Colon (tissue), 2 donors: ENCODE measurements around the gene UTP11.

Source experiments
- FAIRE-seq: peaks from 2 replicates; lab custom pipeline; 2012; peaks lifted over from hg19 to GRCh38; lab: Jason Lieb, UNC
- donor health status: control.
- donor health status: control.

Gene UTP11

DNA sequence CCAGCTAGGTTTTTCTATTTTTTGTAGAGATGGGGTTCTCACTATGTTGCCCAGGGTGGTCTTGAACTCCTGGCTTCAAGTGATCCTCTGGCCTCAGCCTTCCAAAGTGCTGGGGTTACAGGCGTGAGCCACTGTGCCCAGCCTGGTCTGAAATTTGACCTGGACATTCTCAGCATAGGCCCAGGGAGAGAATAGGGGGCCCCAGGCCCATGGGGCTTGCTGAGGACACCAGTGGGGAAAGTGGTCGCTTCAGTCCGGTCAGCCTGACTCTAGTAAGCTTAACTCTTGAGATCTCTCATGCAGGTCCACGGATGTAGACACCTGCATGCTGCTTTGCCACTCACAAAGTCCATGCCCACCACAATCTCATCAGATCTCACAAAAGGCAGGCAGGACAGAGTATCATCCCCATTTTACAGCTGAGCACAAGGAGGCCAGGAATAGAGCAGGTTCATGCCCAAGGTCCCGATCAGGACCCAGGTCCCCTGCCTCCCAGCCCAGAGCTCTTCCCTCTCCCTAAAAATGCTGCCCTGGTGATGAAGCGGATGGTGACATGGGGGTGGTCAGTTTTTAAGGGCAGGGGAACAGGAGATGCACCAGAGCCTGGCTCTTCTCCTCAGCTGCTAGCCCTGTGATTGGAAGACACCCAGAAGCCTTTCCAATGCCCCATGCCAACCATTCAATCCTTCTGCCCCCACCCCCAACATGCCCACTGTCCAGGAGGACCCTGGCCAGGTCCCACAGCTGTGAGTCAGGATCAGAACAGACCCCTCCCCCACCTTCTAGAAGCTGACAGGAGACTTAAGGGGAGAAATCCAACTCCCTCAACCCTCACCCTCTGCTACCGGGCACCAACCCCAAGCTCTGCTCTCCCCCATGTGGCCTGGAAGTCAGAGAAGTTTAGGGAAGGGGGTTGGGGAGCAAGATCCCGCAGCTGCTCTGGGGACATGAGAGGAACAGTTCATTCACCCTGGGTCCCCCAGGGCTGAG lies 9.0 kb upstream of the UTP11 start:
- FAIRE-seq: no peak

DNA sequence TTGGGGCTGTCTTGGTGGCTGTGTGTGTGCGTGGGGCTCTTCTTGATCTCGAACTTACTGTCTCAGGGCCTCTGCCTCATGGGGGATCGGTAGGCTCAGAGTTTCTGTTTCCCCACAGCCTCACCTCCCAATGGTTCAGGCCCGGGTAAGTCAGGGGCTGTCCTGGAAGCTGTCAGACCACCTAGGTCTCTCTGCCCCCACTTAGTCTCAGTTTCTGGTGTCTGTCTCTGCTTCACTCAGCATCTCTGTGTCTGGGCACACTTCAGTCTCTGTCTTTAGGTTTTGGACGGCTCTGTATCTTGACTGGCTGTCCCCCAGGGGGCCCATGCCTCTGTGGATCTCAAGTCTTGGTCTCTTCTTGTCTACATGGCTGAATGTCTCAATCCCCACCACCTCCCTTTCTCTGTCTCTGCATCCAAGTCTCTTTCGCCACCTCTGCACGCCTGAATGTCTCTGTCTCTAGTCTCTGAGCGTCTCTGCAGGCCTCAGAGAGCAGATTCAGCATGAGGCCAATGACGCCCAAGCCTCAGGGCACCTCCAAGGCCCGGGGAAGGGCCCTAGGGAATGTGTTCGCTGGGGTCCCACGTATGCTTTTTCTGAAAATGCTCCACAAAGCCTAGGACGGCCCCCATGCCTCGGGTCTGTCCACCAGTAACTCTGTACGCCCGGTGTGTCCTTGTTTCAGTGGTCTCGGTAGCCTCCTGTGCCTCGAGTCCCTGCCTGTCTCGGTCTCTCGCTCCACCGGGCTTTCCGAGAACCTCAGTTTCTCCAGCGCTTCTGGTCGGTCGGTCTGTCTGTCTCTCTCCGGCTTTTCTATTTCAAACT lies 8.0 kb upstream of the UTP11 start:
- FAIRE-seq: no peak

DNA sequence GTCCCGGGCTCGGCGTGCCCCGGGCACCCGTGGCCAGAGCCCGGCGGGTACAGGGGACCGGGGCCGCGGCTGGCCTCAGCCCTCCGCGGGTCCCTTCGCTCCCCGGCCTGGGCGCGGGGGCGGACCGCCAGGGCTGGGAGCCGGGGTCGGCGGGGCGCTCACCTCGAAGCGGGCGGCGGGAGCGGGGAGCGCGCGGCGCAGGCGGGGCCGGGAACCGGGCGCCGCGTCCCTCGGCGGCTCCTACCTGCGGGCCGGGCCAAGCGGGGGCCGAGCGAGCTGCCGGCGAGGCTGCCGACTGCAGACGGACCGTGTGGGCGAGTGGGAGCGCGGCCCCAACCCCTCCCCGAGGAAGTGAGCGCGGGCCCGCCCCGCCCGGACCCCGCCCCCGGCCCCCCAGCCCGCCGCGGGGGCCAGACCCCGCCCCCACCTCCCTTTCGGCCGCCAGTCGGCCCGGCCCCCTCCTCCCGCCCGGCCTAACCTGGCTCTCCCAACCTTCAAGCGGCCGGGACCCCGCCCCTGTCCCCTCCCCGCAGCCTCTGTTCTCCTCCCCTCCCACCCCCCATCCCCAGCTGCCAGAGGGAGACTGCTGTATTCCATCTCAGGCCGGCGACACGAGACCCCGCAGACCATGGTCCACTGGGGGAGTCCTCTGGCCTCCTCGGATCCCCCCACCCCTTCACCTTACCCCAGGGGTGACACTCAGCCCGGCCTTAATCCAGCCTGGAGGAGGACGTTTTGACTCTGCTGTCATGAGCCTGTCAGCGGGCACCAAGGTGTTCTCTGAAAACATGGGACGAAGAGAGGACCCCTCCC lies 7.1 kb upstream of the UTP11 start, which contains the start of gene FHL3:
FHL3 (minus strand) TSS at position 320 of the 813 bp plus-strand sequence. CDS start 6,102 bp downstream, outside the sequence.
- FAIRE-seq: no peak

DNA sequence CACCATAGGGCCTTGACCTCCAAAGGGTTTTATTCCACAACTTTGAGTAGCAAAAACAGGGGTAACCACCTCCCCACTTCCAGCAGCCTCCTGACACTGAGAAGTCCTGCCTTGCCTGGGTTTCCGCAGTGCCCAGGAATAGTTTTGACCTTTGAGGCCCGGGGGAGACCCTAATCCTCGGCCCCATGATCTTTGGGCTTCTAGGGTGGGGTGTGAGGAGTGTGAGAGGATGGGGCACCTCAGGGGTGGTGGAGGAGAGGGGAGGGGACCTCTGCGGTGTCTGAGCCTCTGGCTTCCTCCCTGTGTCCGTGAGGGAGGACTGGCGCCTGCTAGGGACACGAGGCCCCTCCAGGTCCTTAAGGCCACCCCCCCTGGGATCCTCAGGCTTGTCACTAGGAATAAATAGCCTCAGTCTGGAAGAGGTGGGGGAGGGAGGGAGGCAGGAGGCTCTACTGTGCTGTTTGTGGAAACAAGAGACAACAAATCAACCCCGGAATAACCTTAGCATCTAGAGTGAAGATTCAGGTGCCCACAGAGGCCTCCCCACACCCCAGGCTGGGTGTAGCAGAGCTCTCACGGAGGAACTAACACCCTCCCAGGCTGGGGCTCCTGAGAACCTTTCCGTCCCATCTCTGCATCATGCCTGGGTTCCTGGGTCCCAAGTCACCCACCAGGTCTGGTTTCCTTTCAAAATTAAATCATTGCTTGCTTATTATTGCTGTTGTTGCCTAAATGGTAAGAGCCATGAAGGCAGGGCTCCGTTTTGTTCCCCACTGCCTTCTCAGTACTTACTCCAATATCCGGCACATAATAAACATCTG lies 6.3 kb upstream of the UTP11 start:
- FAIRE-seq: no peak

DNA sequence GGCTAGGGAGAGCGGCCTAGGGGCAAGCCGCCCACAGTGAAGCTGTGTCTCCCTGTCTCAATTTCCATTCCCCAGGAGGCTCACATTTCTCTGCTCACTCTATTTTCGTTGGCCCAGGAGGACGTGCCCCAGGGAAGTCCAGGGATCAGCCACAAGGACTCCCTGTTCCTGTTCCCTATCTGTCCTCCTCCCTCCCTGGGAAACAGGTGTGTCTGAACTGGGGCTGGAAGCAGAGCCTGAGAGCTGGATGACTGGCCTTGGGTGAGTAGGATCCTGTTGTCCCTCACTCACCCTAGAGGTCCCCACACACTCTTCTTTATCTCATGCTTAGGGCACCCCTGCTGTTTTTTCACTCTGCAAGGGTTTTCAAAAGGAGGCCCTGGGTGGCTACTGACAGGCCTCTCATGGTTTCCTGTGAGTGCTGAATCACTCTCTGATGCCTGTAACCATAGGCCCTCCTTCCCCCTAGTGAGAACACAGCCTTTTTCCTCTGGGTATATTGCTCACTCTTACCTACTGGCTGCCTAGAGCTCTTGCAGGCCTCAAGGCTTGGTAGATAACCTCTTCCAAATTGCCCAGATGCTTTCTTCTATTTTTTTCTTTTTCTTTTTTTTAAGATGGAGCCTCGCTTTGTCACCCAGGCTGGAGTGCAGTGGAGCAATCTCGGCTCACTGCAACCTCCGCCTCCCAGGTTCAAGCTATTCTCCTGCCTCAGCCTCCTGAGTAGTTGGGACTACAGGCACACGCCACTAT lies 3.3 kb upstream of the UTP11 start:
- FAIRE-seq: no peak

DNA sequence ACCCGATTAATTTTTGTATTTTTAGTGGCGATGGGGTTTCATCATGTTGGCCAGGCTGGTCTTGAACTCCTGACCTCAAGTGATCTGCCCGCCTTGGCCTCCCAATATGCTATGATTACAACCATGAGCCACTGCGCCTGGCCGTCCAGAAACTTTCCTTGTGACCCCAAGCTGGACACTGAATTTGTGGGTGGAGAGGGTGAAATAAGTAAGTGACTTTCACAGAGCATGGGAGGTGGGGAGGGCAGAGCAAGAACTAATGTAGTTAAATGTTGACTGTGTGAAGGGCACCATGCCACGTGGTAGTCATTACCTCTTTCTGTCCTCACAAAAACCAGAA lies 2.7 kb upstream of the UTP11 start:
- no peak for FAIRE-seq

DNA sequence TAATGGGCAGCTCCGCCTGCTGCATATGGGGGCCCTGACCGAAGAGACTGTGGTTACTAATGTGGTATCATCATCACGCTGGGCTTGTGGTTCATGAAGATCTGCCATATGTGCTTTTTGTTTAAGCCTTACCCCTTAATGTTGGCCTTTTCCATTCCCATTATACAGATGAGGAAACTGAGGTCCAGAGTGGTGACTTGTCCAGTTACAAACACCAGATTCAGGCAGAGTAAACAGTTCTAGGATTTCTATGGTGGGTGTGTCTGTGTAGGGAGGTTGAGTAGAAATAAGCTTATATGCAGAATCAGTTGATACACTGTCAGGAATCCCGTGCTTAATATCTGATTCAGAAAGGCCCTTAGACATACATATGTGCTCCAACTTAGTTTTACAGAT lies 691 bp downstream of the UTP11 start:
- FAIRE-seq: no peak

DNA sequence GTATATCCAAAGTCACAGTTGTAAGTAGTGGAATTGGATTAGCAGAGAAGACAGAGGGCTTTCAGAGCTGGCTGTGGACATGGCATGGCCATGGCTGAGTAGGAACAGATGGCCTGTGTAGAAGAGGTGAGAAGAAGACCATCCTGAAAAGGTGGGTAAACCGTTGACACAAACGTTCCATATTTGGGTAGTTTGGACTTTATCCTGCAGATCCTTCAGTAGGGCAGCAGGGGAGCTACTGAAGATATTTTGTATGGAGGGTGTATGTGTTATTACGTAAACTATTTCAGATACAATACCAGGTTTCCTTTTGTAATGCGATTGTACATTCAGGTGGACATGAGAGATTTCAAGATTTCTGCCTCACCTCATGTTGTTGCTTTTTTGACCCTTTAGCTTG lies 1.6 kb downstream of the UTP11 start:
- no peak for FAIRE-seq

DNA sequence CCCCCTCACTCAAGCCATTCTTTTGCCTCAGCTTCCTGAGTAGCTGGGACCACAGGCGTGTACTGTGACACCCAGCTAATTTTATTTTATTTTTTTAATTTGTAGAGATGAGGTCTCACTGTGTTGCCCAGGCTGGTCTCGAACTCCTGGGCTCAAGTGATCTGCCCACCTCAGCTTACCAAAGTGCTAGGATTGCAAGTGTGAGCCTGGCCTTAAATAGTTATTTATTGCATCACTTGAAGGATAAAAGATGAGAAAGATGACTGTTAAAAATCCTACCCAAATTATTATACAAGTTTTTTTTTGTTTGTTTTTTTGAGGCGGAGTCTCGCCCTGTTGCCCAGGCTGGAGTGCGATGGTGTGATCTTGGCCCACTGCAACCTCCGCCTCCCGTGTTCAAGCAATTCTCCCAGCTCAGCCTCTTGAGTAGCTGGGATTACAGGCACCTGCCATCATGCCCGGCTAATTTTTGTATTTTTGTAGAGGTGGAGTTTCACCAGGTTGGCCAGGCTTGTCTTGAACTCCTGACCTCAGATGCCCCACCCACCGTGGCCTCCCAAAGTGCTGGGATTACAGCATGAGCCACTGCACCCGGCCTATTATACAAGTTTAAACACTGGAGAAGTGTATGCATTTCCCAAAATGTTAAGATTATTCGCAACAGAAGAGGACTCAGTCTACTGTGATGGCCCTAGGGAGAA lies 2.3 kb downstream of the UTP11 start:
- FAIRE-seq: no peak

DNA sequence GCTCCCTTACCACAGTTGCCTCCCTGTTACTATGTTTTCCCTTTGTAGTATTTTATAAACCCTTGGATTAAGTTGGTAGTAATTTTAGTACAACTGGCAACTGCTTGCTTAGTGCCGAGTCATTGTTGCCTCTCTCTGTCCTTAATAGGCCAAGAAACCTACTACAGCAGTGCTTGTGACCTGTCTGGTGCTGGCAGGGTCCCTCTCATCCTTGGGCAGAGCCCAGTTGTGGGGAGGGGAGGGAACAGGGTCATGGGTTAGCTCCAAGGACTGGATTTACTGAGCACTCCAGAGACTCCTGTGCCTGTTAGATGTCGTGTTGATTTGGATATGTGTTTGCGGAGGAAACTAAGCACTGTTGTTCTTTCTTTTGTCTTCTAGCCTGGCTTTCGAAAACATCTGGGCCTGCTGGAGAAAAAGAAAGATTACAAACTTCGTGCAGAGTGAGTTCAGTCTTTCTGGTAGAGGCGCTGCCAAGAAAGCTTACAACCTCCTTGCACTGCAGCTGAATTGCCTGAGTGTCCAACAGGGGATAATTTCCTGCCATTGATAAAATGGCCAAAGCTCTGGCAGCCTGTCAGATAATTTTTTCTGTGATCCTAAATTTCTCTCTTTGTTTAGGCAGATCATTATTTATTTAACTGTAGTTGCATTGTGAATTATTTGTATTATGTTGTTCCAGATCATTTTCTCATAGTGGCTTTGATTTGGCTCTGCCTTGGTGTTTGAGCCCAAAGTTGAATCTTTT lies 3.6 kb downstream of the UTP11 start:
- no peak for FAIRE-seq

DNA sequence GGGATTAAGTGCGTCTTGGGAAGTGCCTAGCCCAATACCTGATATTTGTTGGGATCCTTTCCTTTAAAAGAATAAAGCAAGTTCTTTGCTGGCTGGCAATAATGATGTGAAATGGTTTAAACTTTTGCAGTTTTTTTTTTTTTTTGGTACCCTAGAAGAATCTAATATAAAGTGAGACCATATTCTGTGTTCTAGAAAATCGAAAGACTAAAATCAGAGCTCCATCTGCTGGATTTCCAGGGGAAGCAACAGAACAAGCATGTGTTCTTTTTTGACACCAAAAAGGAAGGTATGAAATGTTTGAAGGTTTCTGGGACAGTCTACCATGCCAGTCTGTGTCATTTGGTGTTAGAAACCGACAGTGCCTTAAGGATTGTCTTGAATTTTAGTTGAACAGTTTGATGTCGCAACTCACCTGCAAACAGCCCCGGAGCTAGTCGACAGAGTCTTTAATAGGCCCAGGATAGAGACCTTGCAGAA lies 6.4 kb downstream of the UTP11 start:
- FAIRE-seq: no peak

DNA sequence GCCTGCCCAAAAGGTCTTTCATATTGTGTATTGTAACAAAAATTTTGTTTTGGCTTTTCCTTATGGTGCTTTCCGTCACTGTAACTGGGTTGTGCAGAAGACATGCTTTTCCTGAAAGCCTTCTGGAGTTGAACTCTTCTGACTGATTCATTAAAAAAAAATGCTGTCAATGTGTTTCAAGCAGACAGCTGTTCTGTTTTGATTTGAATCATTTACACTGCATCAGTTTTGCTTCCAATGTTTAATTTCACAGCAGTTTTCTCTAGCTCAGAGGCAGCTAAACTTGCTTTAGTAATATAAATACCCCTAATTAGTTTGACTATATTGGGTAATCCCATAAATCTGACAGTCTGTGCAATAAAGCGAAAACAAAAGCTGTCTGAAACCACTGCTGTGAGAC lies 7.9 kb downstream of the UTP11 start:
- no peak for FAIRE-seq

DNA sequence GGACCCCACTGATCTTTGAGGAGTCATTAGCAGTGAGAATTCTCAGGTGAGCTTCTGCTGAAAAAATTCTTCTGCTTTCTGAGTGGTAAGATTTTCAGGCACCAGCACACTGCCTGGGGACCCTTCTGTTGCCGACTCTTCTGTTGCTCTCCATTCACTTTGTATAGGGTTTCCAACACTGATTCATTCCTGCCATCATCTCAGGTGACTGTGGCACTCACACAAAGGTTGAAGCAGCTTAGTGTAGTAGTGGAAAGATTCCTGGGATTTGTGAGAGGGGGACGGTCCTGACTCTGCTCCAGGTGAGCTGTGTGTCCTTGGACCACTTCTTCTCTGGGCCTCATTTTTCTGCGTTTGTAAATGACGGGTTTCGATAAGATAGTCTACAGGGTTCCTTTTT lies 9.4 kb downstream of the UTP11 start:
- FAIRE-seq: no peak

DNA sequence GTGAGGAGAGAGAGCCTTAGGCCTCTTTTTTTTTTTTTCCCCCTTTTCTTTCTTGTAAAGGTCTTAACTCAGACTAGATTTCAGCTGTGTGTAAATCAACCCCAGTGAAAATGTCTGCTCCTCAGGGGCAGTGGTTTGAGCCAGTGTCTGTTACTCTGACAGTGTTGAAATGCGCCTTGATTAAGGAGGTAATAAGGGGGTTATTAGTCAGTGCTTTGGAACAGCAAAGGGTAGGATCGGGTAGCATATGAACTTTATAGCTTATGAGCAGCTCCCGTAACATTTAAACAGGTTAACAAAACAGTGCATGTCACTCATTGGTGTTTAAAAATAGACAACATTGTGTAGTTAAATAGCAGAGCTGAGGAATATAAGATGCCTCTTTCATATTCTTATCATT lies 10.3 kb downstream of the UTP11 start:
- FAIRE-seq: no peak

DNA sequence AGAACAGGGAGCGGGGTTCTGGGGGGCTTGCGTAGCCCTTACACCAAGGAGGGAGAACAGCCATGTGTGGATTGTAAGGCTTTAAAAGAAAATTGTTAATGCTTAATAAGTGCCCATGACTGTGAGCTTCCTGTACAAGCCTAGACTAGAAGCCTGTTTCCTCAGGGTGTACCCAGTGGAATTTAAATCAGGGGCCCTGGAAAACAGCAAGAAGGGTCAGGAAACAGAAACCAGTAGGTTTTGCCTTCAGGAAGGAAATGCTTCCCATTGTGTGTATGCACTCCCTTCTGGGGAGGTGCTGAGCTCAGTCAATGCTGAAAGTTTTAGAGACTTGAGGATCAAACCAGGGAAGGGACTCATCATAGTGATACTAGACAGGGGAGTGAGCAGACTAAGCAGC lies 12.7 kb downstream of the UTP11 start:
- no peak for FAIRE-seq

DNA sequence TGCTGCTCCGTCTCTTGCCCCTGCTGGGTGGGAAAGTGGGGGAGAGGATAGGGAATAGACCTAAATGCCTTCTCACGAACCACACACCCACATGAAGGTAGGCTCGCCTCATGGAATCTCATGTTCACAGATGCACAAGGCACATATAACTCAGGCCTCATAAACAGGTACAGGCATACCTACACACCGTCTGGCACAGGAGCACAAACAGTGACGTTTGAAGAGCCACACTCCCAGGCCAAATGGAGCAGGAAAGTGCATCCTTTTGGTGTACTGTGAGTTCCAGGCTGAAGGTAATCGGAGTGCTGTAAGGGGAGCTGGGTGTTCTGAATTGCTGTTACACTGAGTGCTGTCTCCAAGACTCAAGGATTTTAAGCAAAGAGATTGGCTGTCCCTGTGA lies 13.1 kb downstream of the UTP11 start:
- no peak for FAIRE-seq

DNA sequence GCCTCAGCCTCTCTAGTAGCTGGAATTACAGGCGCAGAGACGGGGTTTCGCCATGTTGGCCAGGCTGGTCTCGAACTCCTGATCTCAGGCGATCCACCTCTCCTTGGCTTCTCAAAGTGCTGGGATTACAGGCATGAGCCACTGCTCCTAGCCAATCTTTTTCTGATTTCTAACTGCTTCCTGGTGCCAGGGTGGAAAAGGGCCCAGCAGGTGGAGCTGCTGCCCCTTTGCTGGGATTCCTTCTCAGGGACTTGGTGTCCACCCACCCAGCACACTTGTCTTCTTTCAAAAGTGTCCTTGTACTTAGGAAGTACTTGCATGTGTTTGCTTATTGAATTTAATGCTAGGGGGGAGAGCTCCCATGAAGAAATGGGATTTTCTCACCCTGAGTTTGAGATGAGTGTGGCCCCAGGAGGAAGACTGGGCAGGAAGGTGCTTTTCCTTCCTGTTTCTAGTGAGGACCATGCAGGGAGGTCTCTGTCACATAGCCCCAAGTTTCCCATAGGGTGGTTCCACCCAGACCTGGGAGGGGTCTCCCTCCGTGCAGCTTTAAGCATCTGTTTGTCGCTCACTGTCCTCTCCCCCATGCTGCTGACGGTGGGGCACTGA lies 14.2 kb downstream of the UTP11 start:
- no peak for FAIRE-seq

DNA sequence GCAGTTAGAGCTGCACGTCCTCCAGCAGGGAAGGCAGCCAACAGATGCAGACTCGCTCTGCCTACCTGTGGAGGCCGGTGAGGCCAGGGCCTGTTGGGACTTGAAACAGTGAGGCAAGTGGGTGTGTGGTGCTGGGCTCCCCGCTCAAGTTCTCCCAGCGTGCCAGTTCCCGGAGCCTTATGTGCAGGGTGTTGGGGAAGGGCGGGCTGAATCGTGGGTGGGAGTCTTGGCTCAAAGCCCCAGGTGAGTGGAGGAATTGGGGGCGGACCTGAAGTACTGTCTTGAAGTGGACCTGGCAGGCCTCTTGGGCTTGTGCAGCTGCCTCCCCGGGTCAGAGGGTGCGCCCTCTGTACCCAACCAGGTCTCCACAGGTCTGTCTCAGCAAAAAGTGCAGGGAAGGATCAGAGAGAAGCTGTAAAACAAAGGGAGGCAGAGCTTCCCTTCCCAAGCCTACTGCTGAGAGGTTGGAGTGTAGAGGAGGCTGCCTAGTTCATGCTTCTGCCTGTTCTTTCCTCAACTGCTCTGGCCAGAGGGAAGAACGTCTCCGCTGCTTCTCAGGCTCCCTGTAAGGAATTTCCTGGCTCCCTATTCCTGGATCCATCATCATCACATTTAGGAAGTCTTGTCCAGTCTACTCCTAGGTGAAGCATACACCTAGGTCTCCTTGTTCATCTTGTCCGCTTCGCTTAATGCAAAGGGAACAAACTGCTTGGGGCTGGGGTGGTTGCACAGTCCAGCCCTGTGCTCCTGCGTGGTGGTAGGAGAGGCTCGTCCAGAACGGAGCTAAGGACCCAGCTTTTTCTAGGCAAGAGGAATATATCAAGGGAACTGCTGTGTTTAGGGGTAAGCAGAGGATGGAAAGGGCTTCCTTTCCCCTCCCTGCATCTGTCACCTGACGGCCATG lies 14.9 kb downstream of the UTP11 start:
- FAIRE-seq: no peak
